Osteoblast (primary cell): ENCODE measurements around the gene TGM2. TPM values are rescaled to one million over a fixed set of nuclear protein-coding genes. Genes with fewer than 3 reads are reported as not detected.

ENCODE experiments used
- DNase-seq: peaks from one replicate; pipeline ENCODE4 v3.0.0; 2011; ENCODE audit warnings: low spot score, mixed read lengths; ENCODE audit not compliant: insufficient read length; ENCODE audit errors: missing footprints
- H2AFZ ChIP-seq: 2 replicates; pipeline ENCODE4 v1.6.0; 2011; ENCODE audit warnings: mild to moderate bottlenecking, low read length
- H3K27ac ChIP-seq: 2 replicates; pipeline ENCODE4 v1.5.1; 2011; ENCODE audit warnings: mild to moderate bottlenecking, low read depth, low read length, moderate library complexity
- H3K27me3 ChIP-seq: 2 replicates; pipeline ENCODE4 v1.6.0; 2012; ENCODE audit warnings: mild to moderate bottlenecking, control low read depth, inconsistent platforms, low read length, moderate library complexity; ENCODE audit not compliant: insufficient read depth
- H3K36me3 ChIP-seq: 2 replicates; pipeline ENCODE4 v1.5.1; 2011; ENCODE audit warnings: mild to moderate bottlenecking, low read length, control low read depth, moderate library complexity; ENCODE audit not compliant: insufficient read depth
- H3K4me1 ChIP-seq: 2 replicates; pipeline ENCODE4 v1.5.1; 2011; ENCODE audit warnings: mild to moderate bottlenecking, low read length, control low read depth, moderate library complexity; ENCODE audit not compliant: insufficient read depth
- H3K4me2 ChIP-seq: 2 replicates; pipeline ENCODE4 v1.6.0; 2011; ENCODE audit warnings: mild to moderate bottlenecking, low read length; ENCODE audit not compliant: insufficient read depth
- H3K4me3 ChIP-seq: fragments of 200-600 bp; sonication (generic); 3 replicates; pipeline ENCODE4 v1.5.1; 2012; ENCODE audit warnings: mild to moderate bottlenecking, low read length, inconsistent platforms; ENCODE audit not compliant: insufficient read depth
- H3K79me2 ChIP-seq: 2 replicates; pipeline ENCODE4 v1.6.0; 2012; ENCODE audit warnings: mild to moderate bottlenecking, low read length, control low read depth, inconsistent platforms; ENCODE audit not compliant: insufficient read depth
- H3K9me3 ChIP-seq: 2 replicates; pipeline ENCODE4 v1.5.1; 2011; ENCODE audit warnings: low read depth, low read length, control low read depth
- H4K20me1 ChIP-seq: 2 replicates; pipeline ENCODE4 v1.6.0; 2012; ENCODE audit warnings: mild to moderate bottlenecking, low read length, control low read depth; ENCODE audit not compliant: insufficient read depth
- CTCF ChIP-seq: IDR thresholded peaks from 2 replicates; pipeline ENCODE4 v1.5.1; 2011; ENCODE audit warnings: mild to moderate bottlenecking, low read depth, low read length, moderate library complexity; ENCODE audit errors: extremely low read depth
- total RNA-seq: library from RNA; depleted of rRNA; stranded (reverse); fragments of >200 nt; gene quantifications from 2 replicates; pipeline ENCODE4 v1.2.3, GENCODE V29; 2012

Gene TGM2
- total RNA-seq, 1 donor: 78.2 TPM

DNA sequence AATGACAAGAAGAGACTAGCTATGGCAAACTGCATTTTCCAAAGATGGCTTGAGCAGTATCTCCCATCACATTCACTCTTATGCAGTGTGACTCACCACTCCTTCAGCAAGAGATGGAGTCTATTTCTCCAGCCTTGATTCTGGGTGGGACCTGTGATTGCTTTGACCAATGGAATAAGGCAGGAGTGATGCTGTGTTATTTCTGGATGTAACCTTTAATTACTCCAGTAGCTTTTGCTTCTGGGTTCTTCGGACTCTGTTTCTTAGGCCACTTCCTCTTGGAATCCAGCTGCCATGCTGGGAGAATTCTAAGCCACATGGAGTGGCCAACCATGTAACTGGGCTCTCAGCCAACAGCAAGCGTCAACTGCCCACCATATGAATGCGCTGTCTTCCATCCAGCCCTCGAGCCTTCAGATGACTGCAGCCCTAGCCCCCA lies 50.7 kb downstream of the TGM2 start:
- no peaks in the 10 kb centered on the region for H4K20me1 ChIP-seq
- TF ChIP-seq CTCF: no peak
- peaks cover 39% of the 10 kb centered on the region for H3K4me1 ChIP-seq
- H3K27ac ChIP-seq: peak overlapping the region; percentile 47
- H3K36me3 ChIP-seq: no peaks in the 10 kb centered on the region
- H3K4me2 ChIP-seq: no peak overlapping the region
- DNase-seq: peak; percentile 86
- H2AFZ ChIP-seq: no peak overlapping the region
- no peaks in the 10 kb centered on the region for H3K27me3 ChIP-seq
- no peaks in the 10 kb centered on the region for H3K9me3 ChIP-seq
- H3K4me3 ChIP-seq: no peak overlapping the region
- no peaks in the 10 kb centered on the region for H3K79me2 ChIP-seq

DNA sequence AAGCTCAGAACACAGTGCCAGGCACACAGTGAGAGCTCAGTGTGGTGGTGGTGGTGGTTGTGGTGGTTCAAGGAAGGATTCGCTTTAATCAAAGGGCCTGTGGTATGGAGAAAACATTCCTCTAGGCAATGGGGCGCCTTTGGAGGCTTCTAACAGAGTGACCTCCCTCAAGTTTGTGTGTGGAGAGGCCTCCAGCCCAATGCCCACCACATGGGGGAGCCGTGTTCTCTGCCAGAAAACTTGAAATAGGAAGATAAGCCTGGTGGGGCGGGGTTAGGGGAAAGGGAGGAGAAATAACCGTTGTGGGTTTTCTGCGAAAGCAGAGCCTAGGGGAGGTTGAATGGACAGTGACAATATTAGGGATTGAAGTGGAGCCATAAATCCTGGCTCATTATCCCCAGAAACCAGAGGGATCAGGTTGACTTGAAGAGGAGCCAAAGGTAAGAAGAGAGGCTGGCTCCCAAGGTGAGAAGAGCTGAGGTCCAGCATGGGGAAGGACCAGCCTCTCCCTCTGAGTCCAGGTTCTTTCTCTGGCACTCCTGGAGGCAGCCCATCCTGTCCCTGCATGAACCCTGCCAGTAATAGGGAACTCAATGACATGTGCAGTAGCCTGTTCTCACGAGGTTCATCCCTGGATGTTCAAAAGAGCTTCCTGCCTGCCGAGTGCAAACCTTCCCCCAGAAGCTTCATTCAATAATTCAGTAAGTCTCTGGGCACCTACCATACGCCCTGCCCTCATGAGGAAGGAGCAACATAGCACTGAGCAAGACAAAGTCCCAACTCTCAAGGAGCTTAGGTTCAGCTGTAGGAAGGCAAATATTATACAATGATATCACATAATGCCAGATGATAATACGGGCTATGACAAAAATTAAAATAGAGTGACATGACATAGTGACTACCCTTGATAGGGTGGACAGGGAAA lies 51.4 kb downstream of the TGM2 start:
- peak overlapping the region; percentile 18 for H3K27ac ChIP-seq

DNA sequence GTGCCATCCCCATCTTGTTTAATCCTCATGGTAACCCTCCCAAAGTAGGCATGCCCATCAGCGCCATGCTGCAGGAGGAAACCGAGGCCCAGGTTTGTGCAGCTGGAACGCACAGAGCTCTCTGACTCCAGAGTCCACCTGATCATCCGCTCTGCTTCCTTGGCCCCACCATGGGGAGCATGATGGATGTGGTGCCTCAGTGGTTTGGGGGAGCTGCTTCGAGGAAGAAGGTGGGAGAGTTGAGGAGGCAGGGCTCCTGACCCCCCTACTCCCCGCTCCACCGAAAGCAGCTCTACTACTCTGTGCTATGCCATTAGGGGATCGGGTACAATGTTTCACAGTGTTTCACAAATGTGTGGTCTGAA lies 52.2 kb downstream of the TGM2 start:
- Histone ChIP-seq H3K79me2 (no peaks in the 10 kb centered on the region), H3K4me1 (peaks cover 45% of the 10 kb centered on the region), H3K9me3 (no peaks in the 10 kb centered on the region), H3K4me2 (no peak overlapping the region), H3K27me3 (no peaks in the 10 kb centered on the region), H3K27ac (no peak overlapping the region), H3K4me3 (no peak overlapping the region), H3K36me3 (no peaks in the 10 kb centered on the region), H2AFZ (no peak overlapping the region), H4K20me1 (no peaks in the 10 kb centered on the region)
- no peak for TF ChIP-seq CTCF
- no peak for DNase-seq

More for the DNA sequence above, 51.4 kb downstream of the TGM2 start:
- TF ChIP-seq CTCF: peak; percentile 27
- H3K4me1 ChIP-seq: peaks cover 47% of the 10 kb centered on the region
- no peaks in the 10 kb centered on the region for H3K36me3 ChIP-seq
- H4K20me1 ChIP-seq: no peaks in the 10 kb centered on the region
- H2AFZ ChIP-seq: no peak overlapping the region
- H3K27me3 ChIP-seq: no peaks in the 10 kb centered on the region
- no peaks in the 10 kb centered on the region for H3K9me3 ChIP-seq
- DNase-seq: no peak
- no peak overlapping the region for H3K4me2 ChIP-seq
- H3K4me3 ChIP-seq: no peak overlapping the region
- H3K79me2 ChIP-seq: no peaks in the 10 kb centered on the region

- H3K9me3 ChIP-seq: no peaks in the 10 kb centered on the region
- peaks cover 41% of the 10 kb centered on the region for H3K4me1 ChIP-seq
- H2AFZ ChIP-seq: no peak overlapping the region
- H3K27ac ChIP-seq: no peak overlapping the region
- H3K4me3 ChIP-seq: no peak overlapping the region
- no peak overlapping the region for H3K4me2 ChIP-seq
- no peaks in the 10 kb centered on the region for H3K36me3 ChIP-seq
- no peaks in the 10 kb centered on the region for H4K20me1 ChIP-seq
- no peak for TF ChIP-seq CTCF
- no peaks in the 10 kb centered on the region for H3K27me3 ChIP-seq
- no peak for DNase-seq
- no peaks in the 10 kb centered on the region for H3K79me2 ChIP-seq
Measured at GRCh38 chr20:38112261-38112929, 52.7 kb downstream of the TGM2 start.
